AG08395 (cell line): Measurements from ENCODE around the gene KIF6.
A peak's percentile ranks its signal among the peaks of the same experiment; 100 is the strongest.
"Not testable (repeated sequence)": the region's sequence is repeated elsewhere in the genome, so short reads cannot be mapped to it uniquely, and the experiment has no call there.

Source experiments
- DNase-seq: peaks from one replicate; pipeline ENCODE4 v3.0.0; 2012; ENCODE audit warnings: mixed read lengths, low spot score

Gene KIF6

DNA sequence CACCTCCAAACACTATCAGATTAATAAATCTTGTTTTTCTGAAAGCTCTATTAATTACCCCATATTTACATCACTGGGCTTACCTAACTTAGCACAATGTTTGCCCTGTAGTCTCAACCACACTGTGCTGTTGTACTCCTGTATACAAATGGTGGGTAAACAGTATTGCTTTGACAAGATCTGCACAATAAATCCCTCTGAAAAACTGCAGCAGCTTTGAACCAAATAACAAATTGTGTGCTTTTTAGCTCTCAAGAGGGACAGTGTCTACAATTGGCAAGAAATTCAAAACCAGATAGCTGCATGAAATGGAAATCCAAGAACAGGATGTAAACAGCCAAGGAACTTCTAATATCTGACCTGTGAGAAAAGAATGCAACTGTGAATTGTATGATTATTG is 10.4 kb downstream of the KIF6 start:
- no peak for DNase-seq

- peak; percentile 73 for DNase-seq
These were observed 17.1 kb downstream of the KIF6 start for GRCh38 chr6:39707962-39708683.

DNA sequence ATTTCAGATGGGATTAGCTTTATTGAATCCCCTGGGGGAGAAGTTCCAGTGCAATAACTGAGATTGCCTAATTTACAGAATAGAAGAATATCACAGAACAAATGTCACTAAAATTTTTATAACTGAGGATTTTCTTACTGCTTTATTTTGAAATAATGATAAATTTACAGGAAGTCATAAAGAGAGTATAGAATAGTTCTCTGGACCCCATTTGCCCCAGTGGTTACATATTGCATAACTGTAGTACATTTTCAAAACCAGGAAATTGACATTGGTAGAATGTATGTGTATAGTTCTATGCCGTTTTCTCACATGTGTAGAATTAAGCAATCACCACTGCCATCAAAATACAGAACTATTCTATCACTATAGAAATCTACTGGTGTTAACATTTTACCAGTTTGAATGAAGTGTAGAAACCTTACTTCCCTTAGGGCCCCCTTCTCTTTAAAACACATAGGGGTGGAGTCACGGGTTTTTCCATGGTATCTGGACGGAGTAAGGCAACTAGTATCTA is 18.3 kb downstream of the KIF6 start:
- DNase-seq, result no peak

DNA sequence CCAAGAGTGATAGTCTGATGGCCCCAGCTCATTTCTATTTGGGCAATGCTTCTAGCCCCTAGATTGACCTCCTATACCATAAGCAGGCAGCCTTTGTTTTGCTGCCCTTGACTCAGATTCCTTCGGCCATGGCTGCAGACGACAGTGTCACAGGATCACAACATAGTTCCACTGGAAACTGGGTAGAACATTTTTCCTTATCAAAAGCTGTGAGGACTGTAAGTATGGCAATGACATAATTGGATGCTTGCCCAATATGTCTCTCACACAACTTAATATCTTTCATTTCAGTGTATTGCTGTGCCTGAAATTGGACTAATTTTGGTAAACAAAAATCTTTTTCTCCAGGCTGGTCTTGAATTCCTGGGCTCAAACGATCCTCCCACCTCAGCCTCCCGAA is 22.9 kb downstream of the KIF6 start:
- no peak for DNase-seq

DNA sequence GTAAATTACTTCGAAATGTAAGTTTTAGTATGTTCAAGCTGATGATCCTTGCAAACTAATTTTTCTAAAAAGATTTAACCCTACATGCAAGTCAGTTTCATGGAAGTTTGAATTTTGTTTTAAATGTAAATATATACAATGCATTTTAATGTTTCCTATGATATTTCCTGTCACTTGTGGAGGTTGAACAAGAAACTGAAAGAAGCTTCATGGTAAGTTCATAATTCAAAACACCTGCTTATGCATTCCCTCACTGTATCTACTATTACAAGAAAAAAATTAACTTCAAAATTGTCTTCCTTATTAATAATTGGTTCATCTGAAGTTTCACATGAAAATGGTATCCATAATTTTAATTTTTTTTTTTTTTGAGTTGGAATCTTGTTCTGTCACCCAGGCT is 24.8 kb downstream of the KIF6 start:
- DNase-seq, result no peak

GRCh38 chr6:39698789-39699188 is 26.4 kb downstream of the KIF6 start:
- DNase-seq, result no peak

DNA sequence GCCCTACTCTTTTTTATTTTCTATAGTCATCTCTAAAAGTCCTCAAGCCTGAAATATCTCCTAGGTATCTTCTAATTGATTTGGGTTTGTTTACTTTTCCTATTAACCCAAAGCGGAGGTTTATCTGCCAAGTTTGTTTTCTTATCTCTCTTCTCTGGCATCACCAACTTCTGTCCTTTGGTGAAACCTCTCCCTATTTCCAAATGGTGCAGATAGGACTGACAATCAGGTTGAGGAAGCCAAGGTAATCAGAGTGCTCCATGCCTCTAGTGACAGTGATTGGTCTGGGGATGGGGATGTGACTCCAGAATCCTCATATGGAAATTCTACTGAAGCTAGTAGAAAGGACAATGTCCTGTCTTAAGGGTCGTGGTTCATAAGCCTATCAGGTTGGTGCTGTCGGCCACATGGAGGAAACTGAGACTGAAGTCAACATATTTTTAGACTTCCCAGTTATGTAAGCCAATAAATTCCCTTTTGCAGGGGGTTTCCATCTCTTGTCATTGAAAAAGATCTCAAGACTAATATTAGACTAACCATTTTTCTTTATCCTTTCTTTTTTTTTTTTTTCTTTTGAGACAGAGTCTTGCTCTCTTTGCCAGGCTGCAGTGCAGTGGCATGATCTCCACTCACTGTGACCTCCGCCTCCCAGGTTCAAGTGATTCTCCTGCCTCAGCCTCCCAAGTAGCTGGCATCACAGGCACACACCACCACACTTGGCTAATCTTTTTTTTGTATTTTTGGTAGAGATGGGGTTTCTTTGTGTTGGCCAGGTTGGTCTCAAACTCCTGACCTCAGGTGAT is 28.0 kb downstream of the KIF6 start:
- no peak for DNase-seq

- DNase-seq, result no peak
These were observed 29.8 kb downstream of the KIF6 start for GRCh38 chr6:39695447-39695846.

GRCh38 chr6:39693206-39693605 is 32.0 kb downstream of the KIF6 start:
- no peak for DNase-seq

GRCh38 chr6:39688494-39688893 is 36.7 kb downstream of the KIF6 start:
- peak; percentile 63 for DNase-seq

- DNase-seq, result no peak
These were observed 38.2 kb downstream of the KIF6 start for GRCh38 chr6:39686976-39687375.

GRCh38 chr6:39685938-39686337 is 39.3 kb downstream of the KIF6 start:
- no peak for DNase-seq

DNA sequence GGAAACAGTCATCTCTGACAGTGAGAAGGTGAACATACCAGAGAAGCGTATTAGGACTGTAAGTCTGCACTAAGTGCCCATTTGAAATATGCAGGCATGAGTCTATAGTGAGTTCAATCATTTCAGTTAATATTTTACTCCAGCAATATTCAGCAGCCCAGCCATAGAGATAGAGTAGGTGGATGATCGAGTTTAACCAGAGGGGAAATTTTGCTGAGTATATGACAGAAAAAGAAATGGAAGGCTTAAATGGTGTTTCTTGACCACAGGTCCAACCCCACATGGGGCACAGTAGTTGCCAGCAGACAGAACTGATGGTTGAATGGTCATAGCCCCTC is 39.8 kb downstream of the KIF6 start:
- no peak for DNase-seq

- peak; percentile 53 for DNase-seq
These were observed 40.3 kb downstream of the KIF6 start for GRCh38 chr6:39684790-39685488.

- DNase-seq, result no peak
These were observed 43.5 kb downstream of the KIF6 start for GRCh38 chr6:39681674-39682121.

DNA sequence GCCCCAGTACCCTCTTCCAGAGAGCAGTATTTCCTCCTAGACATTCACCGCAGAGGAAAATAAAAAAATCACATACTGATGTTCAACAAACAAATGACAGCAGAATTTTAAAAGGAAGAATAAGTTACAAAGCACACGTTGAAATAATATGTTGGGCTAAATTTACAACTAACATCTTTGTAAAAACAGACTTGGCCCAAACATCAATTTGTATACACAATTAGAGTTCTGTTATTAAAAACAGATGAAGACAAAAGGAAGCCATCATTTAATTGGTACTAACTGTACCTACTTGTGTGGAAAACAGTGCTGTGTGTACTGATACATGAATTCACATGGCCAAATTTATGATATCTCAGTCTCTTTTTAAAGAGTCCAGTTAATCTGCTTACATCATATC is 46.3 kb downstream of the KIF6 start:
- no peak for DNase-seq

GRCh38 chr6:39677318-39677717 is 47.9 kb downstream of the KIF6 start:
- DNase-seq, result not testable (repeated sequence)

- no peak for DNase-seq
These were observed 54.7 kb downstream of the KIF6 start for GRCh38 chr6:39670519-39670918.

- no peak for DNase-seq
These were observed 55.2 kb downstream of the KIF6 start for GRCh38 chr6:39669973-39670342.

DNA sequence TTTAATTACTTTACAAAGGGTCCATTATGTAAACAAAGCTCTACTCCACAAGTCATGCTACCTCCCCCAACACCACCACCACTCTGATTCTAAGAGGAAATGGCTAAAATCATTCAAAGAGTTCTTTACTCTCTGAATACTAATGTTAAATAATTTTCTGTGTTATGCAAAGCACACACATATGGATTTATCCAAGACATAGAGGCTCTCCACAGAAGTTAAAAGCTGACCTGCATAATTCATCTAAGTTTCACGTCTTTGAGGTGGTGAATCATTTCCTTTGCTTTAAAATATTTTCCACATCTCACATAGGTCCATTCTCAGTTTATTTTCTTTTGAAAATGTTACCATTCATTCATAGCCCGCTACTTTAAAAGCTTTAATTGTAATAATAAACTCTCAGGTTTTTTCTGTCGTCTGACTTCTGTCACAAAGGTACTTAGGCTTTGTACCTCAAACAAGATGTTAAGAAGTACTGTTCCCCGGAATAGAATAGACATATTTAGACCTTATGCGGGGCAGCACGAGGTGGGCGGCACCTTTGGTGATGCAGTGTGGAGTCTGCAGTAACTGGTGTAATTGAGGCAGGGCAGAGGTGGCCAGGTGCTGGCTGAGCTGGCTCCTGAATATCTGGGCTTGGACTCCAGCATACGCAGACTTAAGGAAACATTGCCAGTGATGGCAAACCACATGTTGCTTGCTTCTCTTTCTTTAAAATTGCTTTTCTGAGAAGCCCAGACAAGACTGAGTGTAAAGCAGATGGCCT is 55.8 kb downstream of the KIF6 start:
- no peak for DNase-seq

DNA sequence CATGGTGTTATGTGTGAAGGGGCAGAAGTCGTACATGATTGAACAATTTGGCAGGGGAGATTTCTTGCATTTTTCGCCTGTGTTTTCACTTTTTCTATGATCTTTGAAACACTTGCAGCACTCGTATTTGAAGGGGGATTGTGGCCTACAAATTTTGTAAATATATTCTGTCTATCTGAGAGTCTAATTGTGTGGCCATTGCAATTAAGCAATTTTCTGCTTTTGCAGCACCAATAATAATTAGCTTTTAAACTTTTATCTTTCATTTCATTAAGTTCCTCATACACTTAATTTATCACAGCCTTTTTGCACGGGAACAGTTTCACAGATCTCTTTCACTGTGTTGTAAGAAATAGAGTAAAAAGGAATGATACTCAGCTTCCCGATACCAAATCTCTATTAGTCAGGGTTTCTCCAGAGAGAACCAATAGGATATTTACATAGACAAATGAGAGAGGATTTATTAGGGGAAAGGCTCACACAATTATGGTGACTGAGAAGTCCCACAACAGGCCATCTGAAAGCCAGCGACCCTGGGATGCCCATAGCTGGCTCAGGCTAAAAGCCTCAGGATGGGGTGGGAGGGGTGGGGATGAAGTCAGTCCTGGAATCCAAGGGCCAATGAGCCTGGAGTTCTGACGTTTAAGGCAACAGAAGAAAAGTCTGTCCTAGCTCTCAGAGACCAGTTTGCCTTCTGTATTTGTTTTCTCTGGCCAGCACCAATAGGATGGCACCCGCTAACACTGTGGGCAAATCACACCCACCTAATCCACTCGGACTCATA is 58.3 kb downstream of the KIF6 start:
- DNase-seq, result no peak
